HL-60/S4 treated with phorbol 12-myristate 13-acetate at 8.2 ng/mL for 4 days and 3 days (cell line): Measurements from ENCODE around the gene SLC12A8.

Experiments used
- in situ Hi-C: fragments of 300-500 bp; cut with MboI; formaldehyde crosslinking; loops from 2 replicates; pipeline ENCODE4 v1.15.0; 2022; ENCODE audit warnings: low sequenced_read_pairs

Gene SLC12A8

DNA sequence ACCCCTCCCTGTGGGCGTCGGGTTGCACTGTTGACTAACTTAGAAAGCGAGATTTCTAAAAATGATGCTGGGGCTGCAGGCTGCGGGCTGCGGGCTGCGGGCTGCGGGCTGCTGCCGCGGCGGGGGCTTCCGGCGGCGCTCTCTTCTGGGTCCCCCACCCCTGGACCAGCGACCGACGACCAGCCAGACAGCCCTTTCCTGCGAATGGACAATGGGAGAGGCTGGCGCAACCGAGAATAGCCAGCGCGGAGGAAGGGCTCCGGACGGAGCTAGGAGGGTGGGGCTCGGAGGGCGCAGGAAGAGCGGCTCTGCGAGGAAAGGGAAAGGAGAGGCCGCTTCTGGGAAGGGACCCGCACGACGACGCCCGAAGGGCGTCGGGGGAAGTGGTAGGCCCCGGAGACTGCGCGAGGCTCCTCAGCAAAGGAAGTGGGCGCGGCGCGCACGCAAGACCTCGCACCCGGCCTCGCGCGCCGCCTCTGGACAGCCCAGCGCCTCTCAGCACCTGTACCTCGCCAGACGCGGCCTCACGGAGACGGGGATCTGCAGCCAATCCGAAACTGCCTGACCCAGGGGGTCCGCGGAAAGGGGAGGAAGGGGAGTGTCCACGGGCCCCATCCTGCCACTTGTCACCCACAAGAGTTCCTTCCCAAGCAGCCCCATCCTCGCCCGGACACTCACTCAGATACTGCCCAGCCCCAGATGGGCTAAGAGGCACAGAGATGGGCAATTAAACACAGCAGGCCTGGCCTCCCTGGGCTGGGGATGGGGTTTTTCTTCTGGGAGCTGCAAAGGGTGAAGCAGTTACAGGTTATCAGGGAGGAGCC, 70.7 kb downstream of the SLC12A8 start:
- in situ Hi-C loops, result no loop called here

DNA sequence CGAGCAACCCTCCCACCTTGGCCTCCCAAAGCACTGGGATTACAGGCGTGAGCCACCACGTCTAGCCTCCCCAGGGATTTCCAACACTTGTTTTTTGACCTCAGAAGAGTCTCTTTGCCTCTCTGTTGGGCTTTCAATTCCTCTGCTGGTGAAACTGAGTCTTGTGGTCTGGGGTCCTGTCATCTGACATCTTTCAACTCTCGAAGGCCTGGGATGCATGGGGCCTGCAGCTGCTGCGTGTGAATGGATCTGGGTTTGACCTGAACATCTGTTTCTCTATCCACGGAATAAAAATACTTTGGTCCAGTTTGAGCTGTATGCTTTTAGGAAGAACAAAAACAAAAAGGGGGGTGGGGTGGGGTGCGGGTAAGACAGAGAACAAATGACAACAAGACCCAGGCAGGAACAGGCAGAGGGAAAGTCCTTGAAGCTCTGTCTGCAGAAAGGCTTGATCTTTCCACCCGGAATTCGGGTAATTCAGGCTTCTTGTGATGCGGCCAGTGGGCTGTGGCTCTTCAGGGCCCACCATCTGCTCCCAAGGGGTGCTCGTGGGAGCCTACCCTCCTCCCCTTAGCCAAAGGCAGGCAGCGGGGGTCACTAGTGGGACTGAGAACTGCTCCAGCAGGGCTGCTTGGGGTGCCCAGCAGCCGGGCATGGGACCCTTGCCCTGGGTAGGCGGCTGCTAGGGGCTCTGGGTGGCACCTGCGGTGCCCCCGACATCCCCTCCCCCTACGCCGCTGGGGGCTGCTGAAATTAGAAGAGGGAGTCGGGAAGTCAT, 71.5 kb downstream of the SLC12A8 start:
- in situ Hi-C loops, result no loop called here

DNA sequence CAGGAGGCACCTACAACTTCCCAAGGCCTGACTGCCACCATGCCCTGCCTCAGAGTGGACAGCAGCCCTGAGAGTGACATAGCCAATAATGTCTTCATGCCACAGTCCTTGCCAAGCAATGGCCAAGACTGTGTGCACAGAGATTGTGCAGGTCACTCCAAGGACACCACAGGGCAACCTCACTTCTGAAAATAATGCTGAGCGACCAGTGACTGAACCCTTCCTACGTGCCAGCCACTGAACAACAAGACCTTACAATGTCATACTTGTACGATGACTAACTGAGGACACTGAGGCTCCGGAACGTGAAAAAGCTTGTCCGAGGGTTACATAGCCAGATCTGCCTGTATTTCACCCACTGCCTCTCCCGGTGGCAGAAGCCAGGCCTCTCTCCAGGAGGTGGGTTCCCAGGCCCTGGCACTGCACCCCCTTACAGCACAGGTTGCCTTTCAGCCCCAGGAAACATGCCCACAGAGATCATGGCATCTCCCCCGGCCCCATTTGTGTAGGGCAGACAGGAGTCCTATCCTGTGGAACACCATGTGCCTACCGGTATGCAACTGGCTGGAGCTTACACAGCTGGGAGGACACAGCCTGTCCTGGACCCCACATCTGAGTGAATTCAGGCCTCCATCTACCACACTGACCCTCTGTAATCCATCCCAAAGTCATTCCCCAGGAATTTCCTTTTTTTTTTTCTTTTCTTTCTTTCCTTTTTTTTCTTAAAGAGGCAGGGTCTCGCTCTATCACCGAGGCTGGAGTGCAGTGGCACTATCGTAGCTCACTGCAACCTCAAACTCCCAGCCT, 72.3 kb downstream of the SLC12A8 start:
- in situ Hi-C loops, result no loop called here

DNA sequence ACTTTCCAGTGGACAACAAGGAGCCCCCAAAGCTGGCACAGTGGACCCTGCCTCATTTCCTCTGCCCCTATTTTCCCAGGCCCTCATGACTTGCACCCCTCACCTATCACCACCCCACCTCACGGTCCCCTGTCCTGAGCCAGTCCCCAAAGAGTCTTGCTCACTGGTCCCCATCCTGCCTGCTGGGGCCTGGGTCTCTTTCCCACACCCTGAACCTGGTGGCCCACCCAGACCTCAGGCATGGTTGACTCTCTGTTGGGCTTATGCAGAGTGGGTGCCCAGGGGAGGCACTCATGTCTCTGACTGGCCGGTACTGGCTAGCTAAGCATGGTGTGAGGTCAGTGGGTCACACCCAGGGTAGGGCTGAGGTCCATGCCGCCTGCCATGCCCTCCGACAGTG, 73.2 kb downstream of the SLC12A8 start:
- in situ Hi-C loops, result no loop called here

DNA sequence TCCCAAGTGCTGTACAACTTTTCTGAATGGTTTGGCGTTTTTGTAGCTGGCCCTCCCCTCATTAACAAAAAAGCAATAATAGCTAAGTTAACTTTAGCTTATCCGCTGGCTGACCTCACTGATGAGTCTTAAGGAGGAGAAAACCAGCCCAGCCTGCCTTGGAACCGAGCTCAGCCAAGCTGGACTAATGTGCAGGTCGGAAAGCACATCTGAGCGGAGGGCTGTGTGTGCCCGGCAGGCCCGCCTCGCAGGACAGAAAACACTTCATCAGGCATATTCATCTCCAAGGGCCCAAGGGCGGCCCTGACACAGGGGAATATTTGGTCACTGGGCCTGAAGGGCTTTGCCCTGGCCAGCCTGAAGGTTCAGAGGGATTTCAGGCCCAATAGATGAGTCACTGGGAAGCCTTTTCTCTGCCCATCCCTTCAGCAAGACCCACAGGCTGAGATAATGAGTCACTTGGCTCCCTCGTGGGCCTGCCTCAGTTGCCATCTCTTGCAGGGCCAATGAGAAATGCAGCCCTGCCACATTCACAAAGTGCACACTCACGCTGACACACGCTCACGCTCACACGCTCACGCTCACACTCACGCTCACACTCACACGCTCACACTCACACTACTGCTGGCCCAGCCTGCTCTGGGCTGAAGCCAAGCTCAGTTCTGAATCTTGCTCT, 75.1 kb downstream of the SLC12A8 start:
- in situ Hi-C loops, result no loop called here

DNA sequence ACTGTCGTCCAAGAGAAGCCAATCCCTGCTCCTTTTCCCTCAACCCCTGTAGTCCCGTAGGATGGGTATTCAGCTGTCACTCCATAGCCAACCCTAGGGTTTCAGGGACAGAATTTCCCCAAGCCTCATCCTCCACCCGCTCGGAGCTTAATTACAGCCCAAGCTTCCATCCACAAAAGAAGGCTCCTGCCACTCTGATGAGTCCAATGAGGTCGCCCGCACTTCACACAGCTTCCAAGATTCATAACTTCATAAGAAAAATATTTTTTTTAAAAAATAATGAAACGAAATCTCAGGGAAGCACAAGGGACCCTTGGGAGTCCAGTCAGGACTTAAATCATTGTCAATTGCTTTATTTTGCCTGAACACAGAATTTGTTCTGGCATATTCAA, 75.6 kb downstream of the SLC12A8 start:
- in situ Hi-C loops, result no loop called here

DNA sequence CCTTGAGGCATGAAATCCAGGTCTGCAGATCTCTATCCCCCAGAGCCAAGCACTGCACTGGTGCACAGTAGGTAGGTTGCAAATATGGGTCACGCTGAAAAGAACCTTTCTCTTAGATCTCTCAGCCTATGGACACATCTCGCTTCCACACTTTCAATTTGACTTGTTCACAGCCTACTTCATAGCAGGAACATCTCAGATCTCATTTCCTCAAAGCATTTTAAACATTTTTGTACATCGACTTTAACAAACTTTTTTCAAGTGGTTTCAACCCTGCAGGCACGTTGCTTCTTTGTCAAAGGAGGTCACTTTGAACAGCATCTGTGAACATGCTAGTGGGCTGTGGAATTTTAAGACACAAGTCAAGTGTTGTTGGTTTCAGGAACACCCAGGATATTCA, 76.0 kb downstream of the SLC12A8 start:
- in situ Hi-C loops, result no loop called here

DNA sequence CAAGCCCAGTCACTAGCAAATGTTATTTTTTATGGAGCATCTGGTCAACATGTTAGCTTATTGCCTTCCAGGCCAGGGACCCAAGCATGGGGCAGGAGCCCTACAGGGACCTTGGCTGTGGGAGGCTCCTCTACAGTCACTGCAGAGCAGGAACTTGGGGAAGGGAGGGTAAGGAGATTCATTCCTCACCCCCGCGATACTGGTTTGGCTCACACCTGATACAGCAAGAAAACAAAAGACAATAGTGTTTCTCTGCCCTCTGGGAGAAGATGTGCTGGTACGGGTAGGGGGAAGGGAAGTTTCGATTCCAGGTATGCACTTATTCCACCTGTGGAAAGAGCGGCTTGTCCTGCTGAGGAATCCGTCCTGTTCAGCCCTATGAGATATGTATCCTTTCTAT, 77.6 kb downstream of the SLC12A8 start:
- in situ Hi-C loops, result no loop called here

DNA sequence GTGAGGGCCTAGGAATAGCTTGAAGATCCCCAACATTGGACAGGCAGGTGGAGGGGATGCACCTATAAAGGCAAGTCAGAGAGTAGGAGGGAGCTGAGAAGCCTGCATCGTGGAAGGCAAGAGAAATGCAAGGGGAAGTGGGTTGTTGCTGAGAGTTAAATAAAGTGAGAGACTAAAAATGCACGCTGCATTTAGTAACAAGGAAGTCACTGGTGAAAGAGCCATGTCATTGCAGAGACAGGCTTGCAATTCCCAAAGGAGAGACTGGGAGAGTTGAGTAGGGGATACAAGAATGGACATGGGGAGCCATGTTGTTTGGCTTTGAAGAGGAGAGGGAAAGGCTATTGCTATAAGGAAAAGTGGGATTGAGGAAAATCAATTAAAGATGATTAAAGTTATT, 79.7 kb downstream of the SLC12A8 start:
- in situ Hi-C loops, result no loop called here

DNA sequence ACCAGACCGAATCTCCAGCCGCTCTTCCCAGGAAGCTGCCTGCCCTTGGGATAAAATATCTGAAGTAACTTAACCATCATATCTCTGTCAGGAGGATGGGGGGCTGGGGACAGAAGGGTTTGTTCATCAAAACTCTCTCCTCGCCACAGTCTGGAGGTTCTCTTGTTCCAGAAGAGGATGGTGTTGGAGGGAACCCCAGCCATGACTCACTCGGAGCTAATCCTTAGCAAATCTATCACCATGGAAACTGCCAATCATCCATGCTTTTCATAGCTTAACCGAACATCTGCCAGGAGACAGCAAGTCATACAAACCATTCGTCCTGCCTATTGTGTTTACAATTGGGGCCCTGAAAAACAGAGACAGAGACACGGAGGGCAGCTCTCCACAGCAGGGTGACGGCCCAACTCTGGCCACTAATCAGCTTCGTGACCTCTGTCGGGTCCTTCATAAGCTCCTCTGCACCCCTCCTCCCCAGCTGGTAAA, 83.0 kb downstream of the SLC12A8 start:
- in situ Hi-C loops, result no loop called here

DNA sequence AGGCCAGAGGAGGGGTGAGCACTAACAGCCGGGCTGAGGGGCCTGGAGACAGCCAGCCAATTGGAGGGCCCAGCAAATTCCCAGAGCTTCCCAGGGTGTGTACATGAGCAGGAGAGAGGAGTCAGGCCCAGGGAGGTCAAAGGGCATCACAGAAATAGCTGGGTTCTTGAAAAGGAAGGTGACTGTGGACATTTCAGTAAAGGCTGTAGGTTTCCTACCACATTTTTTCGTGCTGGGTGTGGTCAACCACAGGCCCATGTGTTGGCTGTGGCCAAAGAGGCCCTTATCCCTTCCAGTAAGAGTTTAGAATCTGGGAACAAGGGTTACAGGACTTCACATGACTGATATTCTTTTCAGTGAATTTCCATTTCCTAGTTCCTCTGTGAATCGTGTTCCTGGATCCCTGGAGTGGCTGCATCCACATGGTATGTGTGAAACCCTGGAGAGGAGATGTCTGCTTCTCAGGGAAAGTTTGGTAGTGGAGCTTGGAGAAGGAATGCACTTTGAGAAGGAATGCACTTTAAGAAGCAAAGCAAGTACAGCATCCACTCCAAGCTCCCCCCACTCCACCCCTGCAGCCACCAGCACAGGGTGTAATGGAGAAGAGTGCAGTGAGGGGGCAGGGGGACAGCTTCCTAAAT, 83.6 kb downstream of the SLC12A8 start:
- in situ Hi-C loops, result no loop called here

DNA sequence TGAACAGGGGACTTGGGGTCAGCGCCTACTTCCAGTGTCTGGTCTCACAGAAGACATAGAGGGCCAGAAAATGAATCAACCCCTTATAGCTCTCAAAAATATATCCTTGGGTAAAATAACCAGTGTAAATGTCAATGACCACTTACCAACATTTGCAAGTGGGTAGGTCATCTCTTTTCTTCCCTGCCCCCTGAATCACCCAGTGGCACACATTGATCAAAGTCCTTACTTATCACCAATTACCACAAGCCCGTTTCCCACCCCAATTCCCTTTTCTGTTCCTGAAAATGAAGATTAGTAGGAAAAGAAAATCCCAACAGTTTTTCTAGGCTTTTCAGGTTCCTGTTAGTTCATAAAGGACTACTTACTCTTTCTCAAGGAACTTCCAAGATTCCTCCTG, 86.2 kb downstream of the SLC12A8 start:
- in situ Hi-C loops, result no loop called here

DNA sequence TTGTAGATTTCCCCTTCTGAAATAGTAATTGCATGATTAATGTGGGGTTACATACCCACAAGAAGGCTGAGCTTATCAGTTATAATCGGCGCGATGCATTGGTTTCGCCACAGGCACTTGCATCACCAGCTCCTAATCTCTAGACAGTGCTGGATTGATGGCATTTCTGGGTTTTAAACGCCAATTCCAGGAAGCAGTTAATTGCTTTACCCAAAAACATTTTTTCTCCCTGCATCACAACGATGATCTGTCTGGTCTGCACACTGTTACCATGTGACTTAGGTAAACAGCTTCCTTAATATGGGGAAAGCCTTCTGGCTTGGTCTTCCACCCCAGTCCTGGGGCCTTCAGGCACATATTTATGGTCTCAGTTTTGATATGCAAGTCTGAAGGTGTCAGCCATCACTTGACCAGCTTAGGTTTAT, 86.7 kb downstream of the SLC12A8 start:
- in situ Hi-C loops, result no loop called here

DNA sequence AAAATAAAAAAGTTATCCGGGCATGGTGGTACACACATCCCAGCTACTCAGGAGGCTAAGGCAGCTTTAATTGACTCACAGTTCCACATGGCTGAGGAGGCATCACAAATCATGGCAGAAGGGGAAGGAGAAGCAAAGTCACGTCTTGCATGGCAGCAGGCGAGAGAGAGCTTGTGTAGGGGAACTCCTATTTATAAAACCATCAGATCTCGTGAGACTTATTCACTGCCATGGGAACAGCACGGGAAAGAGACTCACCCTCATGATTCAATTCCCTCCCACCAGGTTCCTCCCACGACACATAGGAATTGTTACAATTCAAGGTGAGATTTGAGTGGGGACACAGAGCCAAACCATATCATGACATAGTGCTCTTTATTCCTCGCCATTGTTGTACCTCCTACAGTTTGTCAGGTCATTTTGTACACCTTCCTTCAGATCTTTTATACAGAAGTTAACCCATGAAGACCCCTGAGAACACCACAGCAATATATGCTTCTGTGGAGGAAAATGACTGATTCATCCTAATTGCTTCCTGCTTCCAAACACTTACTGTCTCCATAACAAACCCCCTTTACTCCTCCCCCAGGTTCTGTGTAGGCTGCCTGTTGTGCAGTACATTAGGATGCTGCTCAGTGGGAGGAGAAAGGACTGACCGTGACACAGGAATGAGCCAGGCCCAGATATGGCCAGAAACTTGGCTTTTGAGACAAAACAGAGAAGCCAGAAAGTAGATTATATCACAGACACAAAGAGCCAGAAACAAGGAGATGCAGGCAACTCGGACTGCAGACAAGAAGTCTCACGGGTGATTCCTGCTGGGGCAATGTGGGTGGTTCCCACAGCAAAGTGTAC, 88.9 kb downstream of the SLC12A8 start:
- in situ Hi-C loops, result no loop called here

DNA sequence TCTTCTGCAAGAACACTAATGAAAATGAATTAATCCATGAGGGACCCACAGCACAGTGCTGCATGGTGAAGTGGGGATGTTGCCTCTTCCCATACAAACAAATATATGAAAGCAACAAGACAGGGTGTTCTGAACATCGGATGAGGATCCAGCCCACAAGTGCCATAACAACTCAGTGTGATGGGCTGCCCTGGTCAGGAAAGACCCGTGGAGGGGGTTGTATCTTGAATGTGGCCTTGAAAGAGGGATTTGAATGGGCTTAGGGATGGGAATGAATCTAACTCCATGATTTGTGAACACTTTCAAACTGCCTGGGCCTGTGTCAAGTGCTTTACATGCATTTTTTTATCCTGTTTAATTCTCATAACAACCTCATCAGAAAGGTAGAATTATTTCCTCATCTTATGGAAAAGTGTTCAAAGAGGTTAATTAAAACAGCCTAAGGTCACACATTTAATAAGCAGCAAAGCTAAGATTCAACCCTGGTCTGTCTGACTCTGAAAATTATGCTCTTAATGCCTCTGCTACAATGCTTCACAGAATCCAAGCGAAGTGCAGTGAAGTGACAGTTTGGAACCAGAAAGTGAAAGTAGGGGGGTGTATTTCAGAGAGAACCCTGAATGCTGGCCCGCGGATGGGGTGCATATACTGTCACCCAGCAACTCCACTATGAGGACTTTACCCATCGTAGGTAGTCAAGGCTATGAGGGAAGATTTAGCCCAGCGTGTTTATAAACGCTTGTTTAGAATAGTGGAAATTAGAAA, 91.1 kb downstream of the SLC12A8 start:
- in situ Hi-C loops, result no loop called here

DNA sequence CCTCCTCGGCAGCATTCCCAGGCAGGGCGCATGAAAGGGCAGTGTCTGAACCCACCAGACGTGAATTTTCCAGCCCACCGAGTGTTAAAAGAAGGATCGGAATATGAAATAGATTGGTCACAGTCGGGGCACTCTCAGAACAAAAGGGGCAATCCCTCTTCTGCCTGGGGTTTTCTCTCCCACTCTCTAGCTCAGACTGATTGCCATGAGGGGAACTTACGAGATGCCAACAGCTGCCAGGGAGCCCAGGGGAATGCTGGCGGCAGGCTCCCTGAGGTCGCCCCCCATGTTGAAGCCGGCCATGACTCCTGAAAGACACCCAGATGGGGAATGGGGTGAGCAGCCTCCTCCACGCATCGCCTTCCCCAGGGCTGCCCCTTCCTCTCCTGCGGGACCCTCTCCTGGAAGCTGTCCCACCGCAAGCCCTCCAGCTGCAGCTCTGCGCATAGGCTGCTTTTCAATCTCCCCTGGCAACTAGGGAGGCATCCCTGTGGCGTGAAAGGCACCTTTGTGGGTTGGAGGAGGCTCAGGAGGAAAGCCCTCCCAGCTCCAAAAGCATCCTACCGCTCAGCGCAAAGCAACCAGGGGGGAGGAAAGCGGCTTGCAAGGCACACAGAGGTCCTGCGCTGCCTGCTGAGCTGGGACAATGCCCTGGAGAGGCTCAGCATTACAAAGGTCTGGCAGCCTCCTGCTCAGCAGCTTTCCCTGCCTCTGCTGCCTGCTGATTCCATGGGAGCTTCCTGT, 92.0 kb downstream of the SLC12A8 start:
- in situ Hi-C loops, result no loop called here

DNA sequence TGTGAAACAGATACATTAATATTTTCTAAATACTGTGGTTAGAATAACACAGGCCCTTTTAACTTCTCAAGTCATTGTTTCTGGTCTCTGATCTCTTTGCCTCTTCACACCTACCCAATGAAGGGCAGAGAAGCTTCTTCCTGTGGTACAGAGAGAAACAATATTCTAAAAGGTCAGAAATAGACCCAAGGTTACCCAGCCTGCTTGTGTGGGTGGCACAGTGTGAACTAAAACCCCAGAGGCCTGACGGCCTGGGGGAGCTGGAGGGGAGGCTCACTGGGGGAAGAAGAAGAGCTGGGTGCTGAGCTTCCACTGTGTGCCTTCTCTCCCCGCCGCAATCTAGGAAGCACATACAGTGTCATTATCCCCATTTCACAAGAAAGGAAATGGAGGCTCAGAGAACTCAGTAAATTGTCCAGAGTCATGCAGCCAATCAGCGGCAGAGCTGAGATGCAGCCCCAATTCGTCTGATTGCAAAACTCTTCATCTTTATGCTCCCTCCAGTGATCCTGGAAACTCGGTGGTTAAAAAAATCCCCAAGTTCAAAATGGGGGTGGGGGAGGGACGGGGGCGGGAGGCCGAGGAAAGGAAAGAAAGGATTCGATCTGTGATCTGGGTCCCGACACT, 92.7 kb downstream of the SLC12A8 start:
- in situ Hi-C loops, result no loop called here
